ENCODE data around the gene ENPP4.

DNA sequence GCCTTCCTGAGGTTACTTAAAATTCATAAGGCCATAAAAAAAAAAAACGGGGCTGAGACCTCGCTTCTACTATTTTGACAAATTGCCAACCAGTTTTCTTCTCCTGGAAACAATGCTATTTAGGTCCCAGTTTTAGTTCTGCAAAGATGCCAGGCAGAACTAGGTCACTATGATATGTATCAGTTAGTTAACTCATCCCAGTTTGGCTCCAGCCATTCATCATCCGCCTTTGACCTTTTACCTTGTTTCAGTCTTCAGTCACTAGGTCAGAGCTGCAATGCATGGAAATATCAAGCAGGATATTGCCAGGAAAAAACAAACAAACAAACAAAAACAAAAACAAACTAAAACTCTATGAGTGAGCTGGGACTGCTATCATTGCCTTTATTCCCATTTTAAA is 29.8 kb upstream of the ENPP4 start:
- no peak for TF ChIP-seq SUZ12 (IDR thresholded peaks at IDR 0.05)
- no peak for TF ChIP-seq FOXM1 (IDR thresholded peaks at IDR 0.05; ENCODE audit: borderline replicate concordance)
- TF ChIP-seq SP1 (IDR thresholded peaks at IDR 0.05), result no peak
- no peak for TF ChIP-seq FOXA1 (IDR thresholded peaks at IDR 0.05)
- TF ChIP-seq TARDBP (IDR thresholded peaks at IDR 0.05), result no peak
